Ramos (cell line): ENCODE results near the gene REEP2.

Source experiments
- in situ Hi-C: fragments of 300-500 bp; cut with MboI; formaldehyde crosslinking; loops from one replicate; pipeline ENCODE4 v1.14.3; 2022; ENCODE audit warnings: low sequenced_read_pairs; ENCODE audit not compliant: unreplicated experiment

The REEP2 gene

GRCh38 chr5:138491669-138492559 lies 53.1 kb downstream of the REEP2 start:
- in situ Hi-C loops, result no loop called here

GRCh38 chr5:138492560-138493045 lies 53.7 kb downstream of the REEP2 start:
- in situ Hi-C loops, result no loop called here

- in situ Hi-C loops, result no loop called here
Measured at GRCh38 chr5:138495351-138495750, 56.5 kb downstream of the REEP2 start.
